ENCODE measurements around the gene VMO1. TPM values are rescaled to one million over a fixed set of nuclear protein-coding genes. Genes with fewer than 3 reads are reported as not detected.
A peak's percentile ranks its signal among the peaks of the same experiment; 100 is the strongest.

The VMO1 gene
- total RNA-seq, 1 donor from 2014 or later = 0.75 TPM

DNA sequence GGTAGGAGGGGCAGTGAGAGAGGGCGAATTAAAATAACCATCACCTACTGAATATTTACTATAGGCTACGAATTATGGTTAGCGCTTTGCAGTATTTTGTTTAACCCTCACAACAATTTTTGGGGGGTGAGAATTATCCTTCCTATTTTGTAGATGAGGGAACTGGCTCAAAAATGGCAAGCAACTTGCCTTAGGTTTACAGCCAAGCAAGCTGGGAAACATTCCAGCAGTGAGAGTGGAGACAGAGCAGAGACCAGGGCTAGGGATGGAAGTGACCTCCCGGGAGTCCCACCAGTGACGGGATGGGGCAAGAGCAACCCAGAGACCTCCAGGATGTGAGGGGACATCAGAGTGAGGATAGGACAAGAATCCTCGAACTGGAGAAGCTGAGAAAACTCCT, 352 bp upstream of the VMO1 start:
- FAIRE-seq = no peak
- DNase-seq (ENCODE audit: low read depth) = no peak
- Mint-ChIP-seq H3K36me3 (ENCODE audit: low read depth, unreplicated experiment) (no peaks in the 10 kb centered on the region), H3K27ac (ENCODE audit: unreplicated experiment) (no peak overlapping the region), H3K27me3 (ENCODE audit: low read depth, unreplicated experiment) (peaks cover 13% of the 10 kb centered on the region), H3K9me3 (ENCODE audit: unreplicated experiment) (no peaks in the 10 kb centered on the region), H3K4me3 (ENCODE audit: unreplicated experiment) (no peak overlapping the region), H3K4me1 (ENCODE audit: low read depth, unreplicated experiment) (no peaks in the 10 kb centered on the region)
- Histone ChIP-seq H3K4me1 (ENCODE audit: insufficient read depth, low read length) (peaks cover 23% of the 10 kb centered on the region), H3K9ac (ENCODE audit: low read length) (no peak overlapping the region), H2AFZ (ENCODE audit: low read depth, low read length) (no peak overlapping the region), H3K27me3 (ENCODE audit: insufficient read depth, low read length) (peaks cover 40% of the 10 kb centered on the region), H3K27ac (ENCODE audit: low read depth, low read length) (no peak overlapping the region), H3K4me3 (ENCODE audit: insufficient read depth, low read depth, low read length) (no peak overlapping the region), H3K36me3 (ENCODE audit: insufficient read depth, low read length) (no peaks in the 10 kb centered on the region), H3K4me2 (ENCODE audit: low read length) (peak overlapping the region; percentile 64), H4K20me1 (ENCODE audit: insufficient read depth, low read length) (no peaks in the 10 kb centered on the region), H3K79me2 (ENCODE audit: insufficient read depth, low read length) (no peaks in the 10 kb centered on the region), H3K9me3 (ENCODE audit: insufficient read depth, low read depth, low read length) (no peaks in the 10 kb centered on the region)
- no peak for TF ChIP-seq EZH2 (IDR thresholded peaks at IDR 0.05; ENCODE audit: insufficient read depth, low read length)
- TF ChIP-seq, protein P1, sequence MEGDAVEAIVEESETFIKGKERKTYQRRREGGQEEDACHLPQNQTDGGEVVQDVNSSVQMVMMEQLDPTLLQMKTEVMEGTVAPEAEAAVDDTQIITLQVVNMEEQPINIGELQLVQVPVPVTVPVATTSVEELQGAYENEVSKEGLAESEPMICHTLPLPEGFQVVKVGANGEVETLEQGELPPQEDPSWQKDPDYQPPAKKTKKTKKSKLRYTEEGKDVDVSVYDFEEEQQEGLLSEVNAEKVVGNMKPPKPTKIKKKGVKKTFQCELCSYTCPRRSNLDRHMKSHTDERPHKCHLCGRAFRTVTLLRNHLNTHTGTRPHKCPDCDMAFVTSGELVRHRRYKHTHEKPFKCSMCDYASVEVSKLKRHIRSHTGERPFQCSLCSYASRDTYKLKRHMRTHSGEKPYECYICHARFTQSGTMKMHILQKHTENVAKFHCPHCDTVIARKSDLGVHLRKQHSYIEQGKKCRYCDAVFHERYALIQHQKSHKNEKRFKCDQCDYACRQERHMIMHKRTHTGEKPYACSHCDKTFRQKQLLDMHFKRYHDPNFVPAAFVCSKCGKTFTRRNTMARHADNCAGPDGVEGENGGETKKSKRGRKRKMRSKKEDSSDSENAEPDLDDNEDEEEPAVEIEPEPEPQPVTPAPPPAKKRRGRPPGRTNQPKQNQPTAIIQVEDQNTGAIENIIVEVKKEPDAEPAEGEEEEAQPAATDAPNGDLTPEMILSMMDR (IDR thresholded peaks at IDR 0.05; ENCODE audit: insufficient read depth, low read depth, low read length) = no peak

DNA sequence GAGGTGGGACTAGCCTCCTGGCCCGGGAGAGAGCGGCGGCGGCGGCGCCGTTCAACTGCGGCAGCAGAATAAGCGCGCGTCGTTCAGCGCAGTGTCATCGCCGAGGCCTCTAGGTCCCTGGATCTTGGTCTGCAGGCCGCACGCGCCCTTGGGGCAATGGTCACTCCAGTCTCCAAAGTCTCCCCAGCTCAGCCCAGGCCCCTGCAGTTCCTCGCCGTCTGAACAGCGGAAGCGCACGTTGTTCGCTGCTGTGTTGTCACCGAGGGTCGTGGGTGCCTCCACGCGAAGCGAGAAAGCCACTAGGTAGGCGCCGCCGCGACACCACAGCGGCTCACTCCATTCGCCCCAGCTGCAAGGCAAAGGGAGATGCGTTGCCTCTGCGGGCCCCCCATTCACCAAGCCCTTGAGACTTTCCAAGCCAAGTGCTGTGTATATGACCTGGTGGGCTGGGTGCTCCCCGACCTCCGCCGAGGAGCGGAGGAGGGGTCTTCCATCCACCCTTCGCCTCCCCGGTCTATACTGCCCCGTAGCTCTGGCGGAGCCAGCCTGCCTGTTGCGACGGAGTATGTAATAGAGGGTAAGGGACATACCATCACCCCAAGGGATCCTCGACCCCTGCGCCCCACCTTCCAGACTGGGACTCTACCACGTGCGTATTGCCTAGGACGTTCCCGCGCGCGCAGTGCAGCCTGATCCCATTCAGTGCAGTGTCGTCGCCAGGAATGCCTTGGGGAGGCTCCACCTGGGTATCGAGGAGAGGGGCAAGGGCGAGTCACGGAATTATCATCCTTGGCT, 656 bp downstream of the VMO1 start:
- H3K27me3 Mint-ChIP-seq (ENCODE audit: low read depth, unreplicated experiment) = peaks cover 16% of the 10 kb centered on the region
- H3K4me2 ChIP-seq (ENCODE audit: low read length) = peak overlapping the region; percentile 64

More for the DNA sequence above, 656 bp downstream of the VMO1 start:
- H3K9me3 ChIP-seq (ENCODE audit: insufficient read depth, low read depth, low read length) = no peaks in the 10 kb centered on the region
- DNase-seq (ENCODE audit: low read depth) (no peak), FAIRE-seq (no peak)
- no peaks in the 10 kb centered on the region for H3K4me1 Mint-ChIP-seq (ENCODE audit: low read depth, unreplicated experiment)
- H3K9ac ChIP-seq (ENCODE audit: low read length) = no peak overlapping the region
- no peaks in the 10 kb centered on the region for H3K9me3 Mint-ChIP-seq (ENCODE audit: unreplicated experiment)
- peaks cover 40% of the 10 kb centered on the region for H3K27me3 ChIP-seq (ENCODE audit: insufficient read depth, low read length)
- peak overlapping the region; percentile 52 for H2AFZ ChIP-seq (ENCODE audit: low read depth, low read length)
- H4K20me1 ChIP-seq (ENCODE audit: insufficient read depth, low read length) = no peaks in the 10 kb centered on the region
- H3K36me3 Mint-ChIP-seq (ENCODE audit: low read depth, unreplicated experiment) = no peaks in the 10 kb centered on the region
- H3K36me3 ChIP-seq (ENCODE audit: insufficient read depth, low read length) = no peaks in the 10 kb centered on the region
- H3K79me2 ChIP-seq (ENCODE audit: insufficient read depth, low read length) = no peaks in the 10 kb centered on the region
- peak; percentile 94 for TF ChIP-seq EZH2 (IDR thresholded peaks at IDR 0.05; ENCODE audit: insufficient read depth, low read length)
- TF ChIP-seq, protein P1 (IDR thresholded peaks at IDR 0.05; ENCODE audit: insufficient read depth, low read depth, low read length) = no peak
- peaks cover 20% of the 10 kb centered on the region for H3K4me1 ChIP-seq (ENCODE audit: insufficient read depth, low read length)
- no peak overlapping the region for H3K4me3 Mint-ChIP-seq (ENCODE audit: unreplicated experiment)
- no peak overlapping the region for H3K4me3 ChIP-seq (ENCODE audit: insufficient read depth, low read depth, low read length)
- H3K27ac Mint-ChIP-seq (ENCODE audit: unreplicated experiment) = no peak overlapping the region
- H3K27ac ChIP-seq (ENCODE audit: low read depth, low read length) = no peak overlapping the region
